ENCODE data around the gene BTAF1.
A peak's percentile ranks its signal among the peaks of the same experiment; 100 is the strongest.
"Not testable (repeated sequence)": the region's sequence is repeated elsewhere in the genome, so short reads cannot be mapped to it uniquely, and the experiment has no call there.

The BTAF1 gene

DNA sequence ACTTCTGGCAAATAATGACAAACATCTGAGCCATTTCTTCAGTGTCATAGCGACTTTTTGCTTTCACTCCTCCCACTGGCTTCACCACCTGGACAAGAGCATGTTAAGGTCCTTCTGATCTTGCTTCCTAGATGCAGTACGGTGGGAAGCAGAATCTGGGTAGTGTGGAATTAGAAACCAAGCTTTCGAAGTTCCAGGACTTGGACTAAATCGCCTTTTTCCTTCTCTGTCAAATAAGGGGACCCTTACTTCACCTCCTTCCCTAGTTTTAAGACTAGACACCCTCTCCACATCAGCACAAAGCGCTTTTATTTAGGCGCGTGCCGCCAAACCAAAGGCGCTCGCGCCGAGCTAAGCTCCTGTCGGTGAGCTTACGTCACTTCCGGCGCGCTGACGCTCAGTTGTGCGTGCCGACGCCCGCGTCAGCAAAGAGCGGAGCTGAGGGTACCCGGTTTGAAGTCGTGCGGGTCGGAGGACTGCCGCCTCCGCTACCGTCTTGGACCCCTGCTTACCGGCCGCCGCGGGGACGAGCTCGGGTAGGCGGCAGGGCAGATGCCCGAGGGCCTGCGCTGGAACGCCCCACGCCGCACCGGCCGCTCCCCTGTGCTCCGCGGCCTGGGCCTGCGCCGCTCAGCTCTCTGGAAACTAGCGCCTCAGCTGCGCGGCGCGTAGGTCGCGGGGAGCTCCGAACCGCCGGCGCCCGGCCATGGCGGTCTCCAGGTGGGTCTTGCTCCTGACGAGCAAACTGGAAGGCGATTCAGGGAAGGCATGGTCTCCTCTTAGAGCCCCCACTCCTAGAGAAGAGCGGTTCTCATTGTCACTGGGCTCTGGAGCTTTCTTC lies at the start of gene BTAF1:
TSS of gene BTAF1 (plus strand) at position 400 of the 841 bp plus-strand sequence. CDS start at position 707, 307 bp downstream.
- DNase-seq (ENCODE audit: low read depth in 3 of 3), result peak; percentile 84 to 90 (median 86)

DNA sequence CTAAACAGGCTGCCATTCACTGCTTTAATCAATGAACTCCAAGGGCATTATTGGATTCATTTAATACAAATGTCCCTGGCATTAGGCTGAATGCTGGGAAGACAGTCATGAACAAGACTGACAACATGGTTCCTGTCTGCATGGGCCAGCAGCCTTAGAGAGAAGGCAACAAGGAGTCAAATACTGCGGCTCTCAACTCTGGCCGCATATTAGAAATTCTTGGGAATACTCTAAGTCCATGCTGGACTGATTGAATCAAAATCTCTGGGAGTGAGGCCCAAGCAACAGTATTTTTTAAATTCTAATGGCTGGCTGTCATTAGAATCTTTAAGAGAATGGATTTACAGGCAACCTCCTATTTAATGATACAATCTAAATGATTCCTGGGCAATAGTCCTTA lies 48.4 kb upstream of the BTAF1 start:
- DNase-seq (ENCODE audit: low read depth in 3 of 3), result no peak

DNA sequence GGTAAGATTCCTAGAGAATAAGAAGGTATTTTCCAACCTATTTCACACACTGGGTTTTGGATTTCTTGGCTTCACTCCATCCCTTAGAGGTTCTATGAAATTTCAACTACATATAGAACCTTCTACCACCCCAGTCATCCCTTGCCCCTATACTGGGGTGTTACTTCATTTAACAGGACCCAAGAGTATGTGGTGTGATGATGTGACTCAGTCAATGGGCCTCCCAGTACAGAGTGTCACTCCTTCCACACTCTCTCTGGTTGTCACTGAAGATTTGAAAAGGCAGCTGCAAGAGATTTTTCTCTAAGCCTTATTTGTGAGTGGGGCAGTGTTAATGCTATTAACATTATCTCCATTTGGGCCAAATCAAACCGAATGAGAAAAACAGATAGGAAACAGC lies 47.8 kb upstream of the BTAF1 start:
- DNase-seq (ENCODE audit: low read depth in 3 of 3), result no peak

DNA sequence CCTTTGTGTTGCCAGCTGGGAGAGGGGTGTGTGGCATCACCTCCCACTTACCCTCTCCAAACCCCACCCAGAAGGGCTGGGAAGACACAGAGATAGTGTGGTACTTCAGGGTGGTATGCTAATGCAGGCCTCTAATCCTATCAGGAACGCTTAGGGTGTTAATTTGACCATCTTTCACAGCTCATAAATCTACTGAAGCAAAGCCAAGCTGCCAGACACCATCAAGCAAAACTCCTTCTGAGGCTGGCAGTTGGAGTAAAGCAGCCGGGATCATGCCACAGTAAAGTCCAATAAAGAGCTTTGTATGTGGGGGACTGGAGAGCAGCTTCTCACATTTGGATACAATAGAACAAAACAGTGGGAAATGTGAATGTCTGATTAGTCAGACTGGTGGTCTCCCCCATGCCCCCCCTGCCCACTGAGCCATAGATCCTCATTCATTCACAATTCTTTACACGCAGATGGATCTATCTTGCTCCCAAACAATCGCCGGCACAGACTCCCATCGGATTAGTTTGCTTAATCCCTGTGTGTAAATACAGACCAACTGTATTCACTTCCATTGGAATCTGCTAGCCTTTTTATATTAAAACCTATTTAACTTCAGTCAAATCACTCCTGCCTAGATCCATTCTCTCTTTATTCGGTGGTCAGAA lies 43.9 kb upstream of the BTAF1 start:
- DNase-seq (ENCODE audit: low read depth in 3 of 3), result no peak

DNA sequence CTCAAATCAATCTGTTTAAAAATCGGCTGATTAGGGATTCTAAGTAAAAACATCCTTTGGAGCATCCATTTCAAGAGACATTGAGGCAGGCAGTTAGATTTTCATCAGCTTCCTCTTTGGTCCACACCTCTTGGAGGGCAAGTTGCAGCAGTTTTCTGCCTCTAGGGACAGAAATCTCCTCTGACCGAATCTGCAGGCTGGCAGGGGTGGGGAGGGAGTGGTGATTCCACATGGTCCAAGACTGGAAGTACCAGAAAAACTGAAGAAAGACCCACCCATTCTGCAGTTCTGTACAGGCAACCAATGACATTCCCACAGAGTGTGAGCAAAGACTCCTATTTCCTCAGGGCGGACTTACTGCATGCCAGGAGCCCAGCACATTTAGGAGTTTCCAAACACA lies 43.3 kb upstream of the BTAF1 start:
- no peak for DNase-seq (ENCODE audit: low read depth in 3 of 3)

DNA sequence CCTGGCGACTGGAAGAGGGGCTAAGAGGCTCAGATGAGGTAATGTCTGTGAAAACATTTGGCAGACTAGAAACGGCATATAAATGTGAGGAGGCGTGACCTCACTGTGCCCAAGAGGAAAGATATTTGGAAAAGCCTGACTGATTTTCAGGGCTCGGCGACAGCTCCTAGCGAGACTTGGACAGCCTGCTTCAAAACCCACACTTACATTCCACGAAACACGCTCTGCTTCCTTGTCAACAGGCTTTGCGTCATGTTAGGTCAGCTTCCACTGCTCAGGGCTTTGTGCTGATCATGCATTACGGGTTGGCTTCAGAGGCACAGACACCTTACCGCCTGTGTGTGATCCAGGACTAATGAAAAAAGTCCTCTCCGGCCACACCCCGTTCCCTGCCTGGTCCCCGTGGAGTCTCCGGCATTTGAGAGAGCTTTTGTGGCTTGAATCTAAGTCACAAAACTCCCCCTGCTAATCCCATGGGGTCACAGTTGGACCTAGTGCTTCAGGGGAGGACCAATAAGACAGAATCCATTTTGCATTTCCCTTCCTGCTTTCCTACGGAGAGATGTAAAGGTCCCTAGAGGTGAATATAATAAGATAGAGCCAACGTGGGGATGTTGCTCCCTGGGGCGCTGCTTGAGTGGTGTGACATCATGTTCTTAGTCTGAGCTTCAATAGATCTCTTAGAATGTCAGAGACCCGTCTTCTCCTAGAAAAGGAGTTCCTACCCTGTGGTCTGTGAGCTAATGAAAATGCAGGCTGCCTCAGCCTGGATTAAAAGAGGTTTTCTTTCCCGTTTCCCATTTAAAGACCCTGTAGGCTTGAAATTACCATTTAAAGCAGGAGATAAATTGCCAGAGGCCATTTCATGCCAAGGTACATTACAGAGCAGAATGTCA lies 39.8 kb upstream of the BTAF1 start:
- no peak for DNase-seq (ENCODE audit: low read depth in 3 of 3)

DNA sequence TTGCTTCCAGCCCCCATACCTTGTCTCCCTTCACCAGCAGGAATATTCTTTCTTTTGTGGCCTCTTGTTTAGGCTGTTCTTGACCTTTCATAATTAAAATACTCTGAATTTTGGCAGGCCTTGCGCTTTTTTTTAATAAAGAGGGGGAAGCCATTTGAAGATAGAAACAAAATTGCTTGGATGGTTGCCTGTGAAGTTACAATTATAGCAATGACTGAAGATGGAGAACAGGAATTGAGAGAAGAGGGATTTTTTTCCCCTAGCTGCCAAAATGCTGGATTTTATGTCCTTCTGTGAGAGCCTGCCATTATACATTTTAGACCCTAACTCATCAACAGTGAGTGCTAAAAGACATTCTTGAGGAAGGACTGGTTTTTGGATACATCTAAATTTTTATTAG lies 39.0 kb upstream of the BTAF1 start:
- DNase-seq (ENCODE audit: low read depth in 3 of 3), result no peak

DNA sequence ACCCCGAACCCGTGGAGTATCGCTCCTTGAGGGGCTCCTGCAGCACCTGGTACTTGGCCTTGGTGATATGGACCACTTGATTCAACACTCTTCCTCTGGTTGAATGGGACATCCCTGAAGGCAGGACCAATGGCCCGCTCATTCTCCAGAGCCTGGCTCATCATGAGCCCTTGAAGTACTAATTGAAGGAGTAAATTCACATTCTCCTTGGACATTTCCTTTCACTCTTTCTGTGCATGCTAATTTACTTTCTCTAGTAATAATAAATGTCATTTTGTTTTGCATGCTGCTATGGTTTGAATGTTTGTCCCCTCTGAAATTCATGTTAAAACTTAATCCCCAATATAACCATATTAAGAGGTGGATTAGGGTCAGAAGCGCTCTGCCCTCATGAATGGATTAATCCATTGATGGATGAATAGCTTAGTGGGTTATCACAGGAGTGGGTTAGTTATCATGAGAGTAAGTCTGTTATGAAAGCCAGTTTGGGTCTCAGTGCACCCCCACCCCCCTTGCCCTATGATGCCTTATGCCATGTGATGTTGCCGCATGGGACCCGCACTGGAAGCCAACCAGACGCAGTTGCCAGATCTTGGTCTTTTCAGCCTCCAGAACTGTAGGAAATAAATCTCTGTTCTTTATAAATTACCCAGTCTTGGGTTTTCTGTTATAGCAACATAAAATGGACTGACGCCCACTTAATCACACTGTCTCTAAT lies 38.0 kb upstream of the BTAF1 start:
- no peak for DNase-seq (ENCODE audit: low read depth in 3 of 3)

DNA sequence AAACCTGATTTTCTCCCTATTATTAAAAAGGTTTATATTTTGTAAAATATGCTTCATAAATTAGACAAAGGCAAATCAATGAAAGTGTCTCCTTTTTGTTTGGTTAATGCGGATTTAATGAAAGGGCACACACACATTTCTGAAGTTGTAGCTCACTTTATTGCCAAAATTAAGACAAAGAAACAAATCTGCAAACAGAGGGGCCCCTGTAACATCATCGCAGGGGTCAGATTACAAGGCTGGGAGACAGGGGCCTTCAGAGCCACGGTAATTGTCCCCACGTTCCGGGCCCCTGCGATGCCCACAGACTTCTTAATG lies 36.7 kb upstream of the BTAF1 start:
- DNase-seq (ENCODE audit: low read depth in 3 of 3), result no peak

DNA sequence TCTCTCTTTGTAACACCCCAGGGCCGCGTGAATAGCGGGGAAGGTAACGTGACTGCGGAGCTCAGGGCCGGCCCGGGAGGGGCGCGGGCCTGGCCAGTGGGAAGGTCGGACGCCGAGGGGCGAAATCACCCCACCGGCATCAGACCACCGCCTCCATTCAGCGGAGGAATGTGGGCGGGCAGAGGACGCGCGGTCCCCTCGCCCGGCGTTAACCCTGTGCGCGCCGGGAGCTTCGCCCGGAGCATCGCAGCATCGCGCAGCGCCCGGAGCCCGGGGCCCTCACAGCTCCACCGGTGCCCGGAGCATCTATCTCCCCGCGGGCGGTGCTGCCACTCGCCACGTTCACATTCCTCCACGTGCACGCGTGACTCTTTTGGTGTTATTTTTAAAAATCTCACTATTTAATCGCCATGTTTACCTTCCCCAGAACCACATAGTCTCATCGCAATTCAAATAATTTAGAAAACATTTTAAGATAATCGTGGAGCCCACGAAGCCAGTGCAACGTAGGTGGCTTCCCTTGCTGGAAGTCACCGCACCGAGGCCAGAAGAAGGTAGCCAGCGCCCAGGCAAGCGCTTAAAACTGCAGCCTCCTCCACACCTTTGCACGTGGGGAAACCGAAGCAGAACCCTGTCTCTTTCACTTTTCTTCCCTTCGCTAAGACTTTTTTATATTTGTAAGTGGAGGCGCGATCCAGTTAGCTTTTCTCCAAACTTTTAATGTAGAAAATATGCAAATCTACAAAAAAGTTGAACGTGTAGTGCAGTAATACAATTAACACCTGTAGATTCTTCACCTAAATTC lies 36.1 kb upstream of the BTAF1 start:
- peak in 1 of 3 experiments; percentile 14 for DNase-seq (ENCODE audit: low read depth in 3 of 3)

DNA sequence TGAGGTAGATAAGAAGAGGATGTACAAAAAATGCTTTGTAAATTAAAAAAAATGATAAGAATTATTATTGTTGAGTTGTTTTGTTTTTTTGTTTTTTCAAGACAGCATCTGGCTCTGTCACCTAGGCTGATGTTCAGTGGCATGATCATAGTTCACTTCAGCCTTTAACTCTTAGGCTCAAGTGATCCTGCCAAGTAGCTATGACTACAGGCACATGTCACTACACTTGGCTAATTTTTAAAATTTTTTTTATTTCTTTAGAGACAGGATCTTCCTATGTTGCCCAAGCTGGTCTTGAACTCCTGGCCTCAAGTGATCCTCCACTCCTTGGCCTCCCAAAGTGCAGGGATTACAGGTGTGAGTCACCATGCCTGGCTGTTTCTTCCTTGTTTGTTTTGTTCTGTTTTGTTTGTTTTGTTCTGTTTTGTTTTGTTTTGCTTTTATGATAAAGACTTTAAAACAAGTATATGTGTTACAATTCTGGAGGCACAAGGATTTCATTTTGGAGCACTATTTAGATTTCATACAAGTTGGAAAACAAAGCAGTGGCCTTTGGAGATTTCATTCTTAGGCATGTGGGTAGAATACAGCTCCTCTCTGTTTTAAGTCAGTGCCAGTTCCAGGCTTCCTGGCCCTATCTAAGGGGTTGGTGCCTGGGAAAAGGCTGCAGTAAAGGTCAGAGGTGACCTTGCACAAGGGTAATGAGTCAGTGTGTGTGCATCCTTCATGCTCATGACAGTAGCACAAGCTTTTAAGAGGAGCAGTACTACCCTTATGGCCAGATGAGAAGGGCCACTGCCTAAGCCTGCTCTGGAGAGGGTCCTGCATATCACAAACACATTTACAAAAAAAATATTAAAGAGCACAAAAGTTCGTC lies 32.2 kb upstream of the BTAF1 start:
- DNase-seq (ENCODE audit: low read depth in 3 of 3), result no peak

DNA sequence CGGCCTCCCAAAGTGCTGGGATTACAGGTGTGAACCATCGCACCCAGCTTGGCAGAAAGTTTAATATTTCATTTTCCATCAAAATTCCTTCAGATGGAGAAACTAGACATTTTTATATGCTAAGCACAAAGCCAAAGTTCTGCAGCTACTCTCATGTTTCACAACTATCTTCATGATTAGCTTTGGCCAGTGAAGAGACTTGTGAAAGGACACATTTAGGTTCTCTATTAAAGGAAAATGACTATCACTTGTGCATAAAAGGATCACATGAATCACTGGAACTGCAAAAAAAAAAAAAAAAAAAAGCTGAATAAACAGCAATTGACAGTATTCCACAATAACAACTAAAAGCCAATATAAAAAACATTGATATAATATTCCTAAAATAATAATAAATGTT lies 30.5 kb upstream of the BTAF1 start:
- no peak for DNase-seq (ENCODE audit: low read depth in 3 of 3)

DNA sequence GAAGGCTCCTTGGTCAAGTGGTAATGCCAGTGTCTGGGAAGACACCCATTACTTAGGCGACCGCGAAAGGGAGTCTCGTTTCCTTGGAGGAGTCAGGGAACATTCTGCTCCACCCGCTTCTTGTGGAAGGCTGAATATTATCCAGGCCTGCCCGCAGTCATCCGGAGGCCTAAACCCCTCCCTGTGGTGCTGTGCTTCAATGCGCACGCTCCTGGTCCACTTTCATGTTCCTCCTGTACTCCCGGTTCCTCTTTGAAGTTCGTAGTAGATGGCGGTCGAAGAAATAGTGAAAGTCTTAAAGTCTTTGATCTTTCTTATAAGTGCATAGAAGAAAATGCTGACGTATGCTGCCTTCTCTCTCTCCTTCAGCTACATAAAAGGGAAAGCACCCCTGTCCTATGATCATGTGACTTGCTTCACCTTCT lies 29.3 kb upstream of the BTAF1 start:
- not testable (repeated sequence) for DNase-seq (ENCODE audit: low read depth in 3 of 3)

DNA sequence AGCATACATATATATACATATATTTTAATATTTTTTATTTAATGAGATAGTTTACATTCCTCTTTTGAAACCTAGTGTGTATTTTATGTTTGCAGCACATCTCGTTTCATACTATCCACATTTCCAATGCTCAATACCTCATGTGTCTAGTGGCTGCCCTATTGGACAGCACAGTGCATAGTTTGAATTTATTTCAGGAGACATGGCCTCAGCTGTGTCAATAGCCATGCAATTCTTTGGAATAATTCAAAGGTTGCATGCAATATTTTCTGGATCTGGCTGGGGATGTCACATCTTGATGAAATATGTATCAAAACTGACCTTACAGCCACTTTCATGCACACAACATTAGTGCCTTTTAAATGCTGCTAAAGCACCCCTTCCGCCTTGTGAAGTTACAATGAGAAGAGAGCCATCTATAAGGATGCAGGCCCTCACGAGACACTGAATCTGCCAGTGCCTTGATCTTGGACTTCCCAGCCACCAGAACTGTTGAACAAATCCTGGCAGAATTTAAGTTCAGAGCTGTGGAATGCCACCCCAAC lies 27.3 kb upstream of the BTAF1 start:
- DNase-seq (ENCODE audit: low read depth in 3 of 3), result no peak

DNA sequence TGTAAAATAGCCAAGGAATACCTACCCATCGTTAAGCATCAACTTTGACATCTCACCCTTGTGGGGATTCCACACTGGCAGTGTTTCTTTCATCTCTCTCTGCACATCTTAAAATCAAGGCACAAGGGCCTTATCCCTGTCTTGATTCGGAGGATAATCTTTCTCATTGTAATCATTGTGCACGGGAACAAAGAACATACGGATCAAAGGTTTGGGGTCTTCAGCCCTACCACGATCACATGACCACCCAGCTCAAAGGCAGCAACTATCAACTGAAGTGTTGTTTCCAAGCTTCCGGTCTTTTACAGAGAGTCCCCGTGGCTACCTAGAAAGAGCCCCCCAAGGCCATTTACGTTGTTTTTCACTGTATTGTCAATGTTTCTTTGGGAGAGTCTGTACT lies 26.1 kb upstream of the BTAF1 start:
- no peak for DNase-seq (ENCODE audit: low read depth in 3 of 3)

DNA sequence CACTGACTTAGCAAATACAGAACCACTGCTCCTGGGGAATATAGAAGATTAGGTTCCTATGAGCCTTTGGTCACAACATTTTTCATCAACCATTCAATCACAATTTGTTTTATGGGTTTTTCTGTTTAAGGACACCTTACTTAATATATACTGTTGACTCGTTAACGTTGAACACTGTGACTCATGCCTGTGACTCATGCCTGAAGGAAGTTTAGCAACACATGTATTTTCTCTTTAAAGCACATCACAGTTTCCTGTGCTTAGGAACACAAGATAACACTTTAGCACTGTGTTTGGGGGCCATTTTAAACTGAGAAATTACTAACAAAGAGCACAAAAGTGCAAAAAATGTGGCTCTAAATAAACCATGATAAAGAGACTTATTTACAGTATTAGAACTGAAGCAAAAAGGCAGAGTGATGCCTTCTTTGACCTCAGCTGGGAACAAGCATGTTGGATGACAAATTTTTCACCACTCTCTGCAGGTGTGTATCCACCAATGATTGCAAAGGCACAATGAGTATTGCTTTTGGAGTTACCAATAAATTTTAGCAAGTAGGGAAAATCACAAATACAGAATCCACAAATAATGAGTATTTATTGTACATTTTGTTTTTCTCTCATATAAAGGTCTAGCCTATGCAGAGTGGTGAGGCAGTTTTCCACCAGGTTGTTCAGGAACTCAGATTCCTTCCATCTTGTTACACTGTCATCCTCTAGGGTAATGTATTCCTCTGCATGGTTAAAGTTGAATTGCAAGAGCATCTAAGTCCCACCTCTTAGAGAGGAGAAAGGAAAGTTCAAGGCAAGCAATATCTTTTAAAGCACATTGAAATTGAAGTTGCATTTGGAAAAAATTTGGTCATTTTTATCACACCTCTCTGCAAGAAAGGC lies 21.5 kb upstream of the BTAF1 start:
- DNase-seq (ENCODE audit: low read depth in 3 of 3), result peak; percentile 31 to 58 (median 38)

DNA sequence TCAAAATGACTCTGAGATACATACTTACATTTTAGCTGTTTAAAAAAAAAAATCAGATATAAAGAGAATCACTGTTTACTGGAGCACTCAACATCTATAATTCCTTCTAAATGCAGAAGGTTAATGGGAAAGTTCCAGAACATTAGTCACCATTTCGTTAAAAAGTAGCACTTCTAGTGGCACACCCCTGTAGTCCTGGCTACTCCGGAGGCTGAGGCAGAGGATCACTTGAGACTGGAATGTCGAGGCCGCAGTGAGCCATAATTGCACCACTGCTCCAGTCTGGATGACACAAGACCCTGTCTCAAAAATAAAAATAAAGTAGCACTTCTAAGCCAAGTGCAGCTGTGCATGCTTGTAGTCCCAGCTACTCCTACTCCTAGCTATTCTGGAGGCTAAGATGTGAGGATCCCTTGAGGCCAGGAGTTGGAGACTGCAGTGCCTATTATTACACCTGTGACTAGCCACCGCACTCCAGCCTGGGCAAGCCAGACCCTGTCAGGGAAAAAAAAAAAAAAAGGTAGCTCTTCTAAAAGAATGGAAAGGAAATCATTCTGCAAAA lies 16.5 kb upstream of the BTAF1 start:
- no peak for DNase-seq (ENCODE audit: low read depth in 3 of 3)

DNA sequence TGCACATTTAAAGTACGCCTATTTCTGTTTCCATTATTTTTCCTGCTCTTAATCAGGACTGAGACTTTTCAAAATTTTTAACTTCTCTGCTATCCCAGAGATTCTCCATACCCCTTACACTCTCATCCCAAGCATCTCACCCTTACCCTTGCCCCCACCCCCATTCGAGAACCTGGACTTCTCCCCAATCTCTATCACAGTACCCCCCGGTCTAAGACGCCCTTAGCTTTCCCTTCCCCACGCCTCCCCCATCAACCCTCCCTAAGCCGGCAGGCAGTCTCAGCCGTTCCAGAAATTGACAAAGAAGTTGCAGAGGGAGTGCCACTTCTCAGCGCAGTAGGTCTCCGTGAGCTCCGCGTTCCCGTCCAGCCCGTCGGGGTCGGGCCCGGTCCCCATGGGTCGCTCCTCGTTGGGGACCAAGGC lies 15.6 kb upstream of the BTAF1 start:
- DNase-seq (ENCODE audit: low read depth in 3 of 3), result no peak
